ENCODE measurements around the gene PSME2. TPM values are rescaled to one million over a fixed set of nuclear protein-coding genes. Genes with fewer than 3 reads are reported as not detected.
A peak's percentile ranks its signal among the peaks of the same experiment; 100 is the strongest.

Gene PSME2
- total and polyA plus RNA-seq, 2 of the 13 experiments (the other 11 are each of a cell fraction or from before 2014, with no cell fraction given): 332 to 716 TPM

DNA sequence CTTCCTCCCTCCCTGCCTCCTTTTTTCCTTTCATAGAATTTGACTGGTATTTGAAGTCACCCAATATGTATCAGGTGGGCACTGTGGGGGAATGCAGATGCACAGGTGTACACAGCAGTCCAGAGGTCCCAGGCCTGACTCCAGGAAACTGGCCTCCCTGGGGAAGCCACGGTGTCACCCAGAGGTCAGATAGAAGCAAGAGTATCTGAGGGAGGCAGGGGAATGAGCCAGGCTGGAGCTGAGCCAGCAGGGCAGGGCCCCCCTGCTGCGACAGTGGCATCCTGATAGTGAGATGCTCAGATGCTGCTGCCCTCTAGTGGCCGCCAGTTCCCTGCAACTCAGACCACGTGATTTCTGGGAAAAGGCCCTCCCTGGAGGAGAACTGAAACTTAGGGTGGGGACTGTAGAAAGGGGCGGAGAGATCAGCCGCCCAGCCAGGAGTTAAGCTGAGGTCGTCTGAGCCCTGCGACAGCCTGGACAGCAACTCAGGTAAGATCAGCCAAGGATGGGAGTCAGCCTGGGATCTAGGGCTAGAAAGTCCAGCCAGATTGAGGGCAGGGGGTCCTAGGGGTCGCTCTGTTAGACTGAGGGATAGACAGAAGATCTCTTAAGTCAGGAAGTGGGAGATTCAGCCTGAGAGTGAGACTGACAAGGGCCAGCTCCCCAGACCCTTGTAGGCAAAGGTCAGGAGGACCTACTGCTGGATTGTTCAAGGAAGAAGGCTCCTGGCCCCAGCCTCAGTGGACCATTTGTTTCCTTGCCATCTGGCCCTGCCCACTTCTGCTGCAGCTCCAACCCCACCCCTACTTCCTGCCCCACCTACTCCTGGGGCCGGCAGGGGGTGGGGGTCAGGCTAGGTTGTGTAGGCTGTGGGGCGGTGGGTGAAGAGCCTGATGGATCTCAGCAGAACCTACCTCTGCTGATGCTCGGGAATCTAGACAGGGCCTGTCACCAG is 14.7 kb upstream of the PSME2 start, which contains the start of gene IRF9 (continued):
- TF ChIP-seq, protein P1, sequence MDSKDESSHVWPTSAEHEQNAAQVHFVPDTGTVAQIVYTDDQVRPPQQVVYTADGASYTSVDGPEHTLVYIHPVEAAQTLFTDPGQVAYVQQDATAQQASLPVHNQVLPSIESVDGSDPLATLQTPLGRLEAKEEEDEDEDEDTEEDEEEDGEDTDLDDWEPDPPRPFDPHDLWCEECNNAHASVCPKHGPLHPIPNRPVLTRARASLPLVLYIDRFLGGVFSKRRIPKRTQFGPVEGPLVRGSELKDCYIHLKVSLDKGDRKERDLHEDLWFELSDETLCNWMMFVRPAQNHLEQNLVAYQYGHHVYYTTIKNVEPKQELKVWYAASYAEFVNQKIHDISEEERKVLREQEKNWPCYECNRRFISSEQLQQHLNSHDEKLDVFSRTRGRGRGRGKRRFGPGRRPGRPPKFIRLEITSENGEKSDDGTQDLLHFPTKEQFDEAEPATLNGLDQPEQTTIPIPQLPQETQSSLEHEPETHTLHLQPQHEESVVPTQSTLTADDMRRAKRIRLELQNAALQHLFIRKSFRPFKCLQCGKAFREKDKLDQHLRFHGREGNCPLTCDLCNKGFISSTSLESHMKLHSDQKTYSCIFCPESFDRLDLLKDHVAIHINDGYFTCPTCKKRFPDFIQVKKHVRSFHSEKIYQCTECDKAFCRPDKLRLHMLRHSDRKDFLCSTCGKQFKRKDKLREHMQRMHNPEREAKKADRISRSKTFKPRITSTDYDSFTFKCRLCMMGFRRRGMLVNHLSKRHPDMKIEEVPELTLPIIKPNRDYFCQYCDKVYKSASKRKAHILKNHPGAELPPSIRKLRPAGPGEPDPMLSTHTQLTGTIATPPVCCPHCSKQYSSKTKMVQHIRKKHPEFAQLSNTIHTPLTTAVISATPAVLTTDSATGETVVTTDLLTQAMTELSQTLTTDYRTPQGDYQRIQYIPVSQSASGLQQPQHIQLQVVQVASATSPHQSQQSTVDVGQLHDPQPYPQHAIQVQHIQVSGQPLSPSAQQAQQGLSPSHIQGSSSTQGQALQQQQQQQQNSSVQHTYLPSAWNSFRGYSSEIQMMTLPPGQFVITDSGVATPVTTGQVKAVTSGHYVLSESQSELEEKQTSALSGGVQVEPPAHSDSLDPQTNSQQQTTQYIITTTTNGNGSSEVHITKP (CRISPR knock-in tag; IDR thresholded peaks at IDR 0.05; ENCODE audit: low read depth): peak; percentile 93
- TF ChIP-seq, protein P2, sequence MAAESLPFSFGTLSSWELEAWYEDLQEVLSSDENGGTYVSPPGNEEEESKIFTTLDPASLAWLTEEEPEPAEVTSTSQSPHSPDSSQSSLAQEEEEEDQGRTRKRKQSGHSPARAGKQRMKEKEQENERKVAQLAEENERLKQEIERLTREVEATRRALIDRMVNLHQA (CRISPR knock-in tag; IDR thresholded peaks at IDR 0.05): peak; percentile 87; the same call in 1 of the 2 replicates
- TF ChIP-seq, protein P3, sequence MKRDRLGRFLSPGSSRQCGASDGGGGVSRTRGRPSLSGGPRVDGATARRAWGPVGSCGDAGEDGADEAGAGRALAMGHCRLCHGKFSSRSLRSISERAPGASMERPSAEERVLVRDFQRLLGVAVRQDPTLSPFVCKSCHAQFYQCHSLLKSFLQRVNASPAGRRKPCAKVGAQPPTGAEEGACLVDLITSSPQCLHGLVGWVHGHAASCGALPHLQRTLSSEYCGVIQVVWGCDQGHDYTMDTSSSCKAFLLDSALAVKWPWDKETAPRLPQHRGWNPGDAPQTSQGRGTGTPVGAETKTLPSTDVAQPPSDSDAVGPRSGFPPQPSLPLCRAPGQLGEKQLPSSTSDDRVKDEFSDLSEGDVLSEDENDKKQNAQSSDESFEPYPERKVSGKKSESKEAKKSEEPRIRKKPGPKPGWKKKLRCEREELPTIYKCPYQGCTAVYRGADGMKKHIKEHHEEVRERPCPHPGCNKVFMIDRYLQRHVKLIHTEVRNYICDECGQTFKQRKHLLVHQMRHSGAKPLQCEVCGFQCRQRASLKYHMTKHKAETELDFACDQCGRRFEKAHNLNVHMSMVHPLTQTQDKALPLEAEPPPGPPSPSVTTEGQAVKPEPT (CRISPR knock-in tag; IDR thresholded peaks at IDR 0.05; ENCODE audit: low read depth): peak; percentile 95
- TF ChIP-seq ZNF30 (CRISPR knock-in tag; IDR thresholded peaks at IDR 0.05) (no peak), ZNF224 (CRISPR knock-in tag; IDR thresholded peaks at IDR 0.05) (peak; percentile 94), ZNF251 (CRISPR knock-in tag; IDR thresholded peaks at IDR 0.05) (no peak), ZBTB8A (CRISPR knock-in tag; IDR thresholded peaks at IDR 0.05; ENCODE audit: borderline replicate concordance, low read depth) (no peak), ZNF660 (CRISPR knock-in tag; IDR thresholded peaks at IDR 0.05; ENCODE audit: borderline replicate concordance, low read depth) (no peak), ZNF496 (CRISPR knock-in tag; IDR thresholded peaks at IDR 0.05; ENCODE audit: insufficient replicate concordance) (no peak), ZNF883 (CRISPR knock-in tag; IDR thresholded peaks at IDR 0.05; ENCODE audit: not compliant biosample characterization) (peak; percentile 93), ZNF367 (CRISPR knock-in tag; IDR thresholded peaks at IDR 0.05; ENCODE audit: borderline replicate concordance) (no peak), ZNF225 (CRISPR knock-in tag; IDR thresholded peaks at IDR 0.05) (peak; percentile 97), SMARCC2 (IDR thresholded peaks at IDR 0.05) (no peak), FOSL2 (CRISPR knock-in tag; IDR thresholded peaks at IDR 0.05) (peak; percentile 88), AHR (CRISPR knock-in tag; IDR thresholded peaks at IDR 0.05) (peak; percentile 99), HNRNPLL (IDR thresholded peaks at IDR 0.05; ENCODE audit: low read depth, low read length, poor library complexity, severe bottlenecking) (peak; percentile 38), TBX2 (CRISPR knock-in tag; IDR thresholded peaks at IDR 0.05; ENCODE audit: borderline replicate concordance) (peak; percentile 97), TEAD3 (CRISPR knock-in tag; optimal IDR thresholded peaks at IDR 0.05; ENCODE audit: borderline replicate concordance) (peak; percentile 97), ZSCAN20 (CRISPR knock-in tag; IDR thresholded peaks at IDR 0.05; ENCODE audit: borderline replicate concordance) (no peak)
- TF ChIP-seq, protein P4, sequence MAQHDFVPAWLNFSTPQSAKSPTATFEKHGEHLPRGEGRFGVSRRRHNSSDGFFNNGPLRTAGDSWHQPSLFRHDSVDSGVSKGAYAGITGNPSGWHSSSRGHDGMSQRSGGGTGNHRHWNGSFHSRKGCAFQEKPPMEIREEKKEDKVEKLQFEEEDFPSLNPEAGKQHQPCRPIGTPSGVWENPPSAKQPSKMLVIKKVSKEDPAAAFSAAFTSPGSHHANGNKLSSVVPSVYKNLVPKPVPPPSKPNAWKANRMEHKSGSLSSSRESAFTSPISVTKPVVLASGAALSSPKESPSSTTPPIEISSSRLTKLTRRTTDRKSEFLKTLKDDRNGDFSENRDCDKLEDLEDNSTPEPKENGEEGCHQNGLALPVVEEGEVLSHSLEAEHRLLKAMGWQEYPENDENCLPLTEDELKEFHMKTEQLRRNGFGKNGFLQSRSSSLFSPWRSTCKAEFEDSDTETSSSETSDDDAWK (CRISPR knock-in tag; IDR thresholded peaks at IDR 0.05): no peak
- TF ChIP-seq, protein P5, sequence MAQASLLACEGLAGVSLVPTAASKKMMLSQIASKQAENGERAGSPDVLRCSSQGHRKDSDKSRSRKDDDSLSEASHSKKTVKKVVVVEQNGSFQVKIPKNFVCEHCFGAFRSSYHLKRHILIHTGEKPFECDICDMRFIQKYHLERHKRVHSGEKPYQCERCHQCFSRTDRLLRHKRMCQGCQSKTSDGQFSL (CRISPR knock-in tag; IDR thresholded peaks at IDR 0.05): peak; percentile 81; the same call in 1 of the 2 replicates
